Measurements from ENCODE around the gene EFR3B. TPM values are rescaled to one million over a fixed set of nuclear protein-coding genes. Genes with fewer than 3 reads are reported as not detected.

Gene EFR3B
- total RNA-seq, 1 experiment from 2014 or later, result 8.9 TPM

DNA sequence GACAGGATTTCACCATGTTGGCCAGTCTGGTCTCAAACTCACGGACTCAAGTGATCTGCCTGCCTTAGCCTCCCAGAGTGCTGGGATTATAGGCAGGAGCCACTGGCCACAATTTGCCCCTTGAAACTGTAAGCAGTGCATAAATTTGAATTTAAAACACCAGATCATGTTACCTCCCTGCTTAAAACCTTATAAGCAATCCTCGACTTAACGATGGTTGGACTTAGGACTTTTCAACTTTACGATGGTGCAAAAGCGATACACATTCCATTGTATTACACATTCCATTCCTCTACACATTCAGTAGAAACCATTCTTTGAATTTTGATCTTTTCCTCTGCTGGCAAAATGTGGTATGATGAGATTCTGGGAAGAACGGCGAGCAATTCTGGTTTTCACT is 23.2 kb upstream of the EFR3B start (continued):
- TF ChIP-seq, protein P1, sequence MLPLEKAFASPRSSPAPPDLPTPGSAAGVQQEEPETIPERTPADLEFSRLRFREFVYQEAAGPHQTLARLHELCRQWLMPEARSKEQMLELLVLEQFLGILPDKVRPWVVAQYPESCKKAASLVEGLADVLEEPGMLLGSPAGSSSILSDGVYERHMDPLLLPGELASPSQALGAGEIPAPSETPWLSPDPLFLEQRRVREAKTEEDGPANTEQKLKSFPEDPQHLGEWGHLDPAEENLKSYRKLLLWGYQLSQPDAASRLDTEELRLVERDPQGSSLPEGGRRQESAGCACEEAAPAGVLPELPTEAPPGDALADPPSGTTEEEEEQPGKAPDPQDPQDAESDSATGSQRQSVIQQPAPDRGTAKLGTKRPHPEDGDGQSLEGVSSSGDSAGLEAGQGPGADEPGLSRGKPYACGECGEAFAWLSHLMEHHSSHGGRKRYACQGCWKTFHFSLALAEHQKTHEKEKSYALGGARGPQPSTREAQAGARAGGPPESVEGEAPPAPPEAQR (CRISPR knock-in tag; IDR thresholded peaks at IDR 0.05), result no peak

DNA sequence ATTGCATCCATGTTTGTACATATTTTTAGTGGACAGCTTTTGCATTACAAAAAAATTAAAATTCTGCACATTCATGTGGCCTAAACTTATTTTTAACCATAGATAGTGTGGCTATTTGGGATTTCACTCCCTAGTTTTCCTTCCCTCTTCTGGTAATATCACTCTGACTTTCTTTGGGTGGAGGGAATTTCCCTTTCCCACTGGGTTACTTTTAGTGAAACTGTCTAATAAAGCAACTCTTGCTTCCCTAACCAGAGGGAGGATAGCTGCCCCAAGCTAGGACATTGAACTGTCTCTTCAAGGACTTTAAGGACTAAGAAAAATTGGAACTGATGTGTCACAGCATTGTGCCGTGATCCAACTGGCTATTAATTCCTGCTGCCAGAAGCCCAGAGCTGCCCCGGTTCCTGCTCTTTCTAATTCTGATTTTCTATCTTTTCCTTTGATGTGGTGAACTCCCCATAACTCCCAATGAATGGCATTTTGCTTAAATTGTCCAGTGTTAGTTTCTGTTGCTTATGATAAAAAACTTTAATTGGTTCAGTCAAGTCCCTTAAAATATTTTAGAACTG is 20.0 kb upstream of the EFR3B start:
- DNase-seq (ENCODE audit: low spot score), result no peak
- TF ChIP-seq KAT7 (CRISPR knock-in tag; IDR thresholded peaks at IDR 0.05; ENCODE audit: borderline replicate concordance) (no peak), SMAD3 (CRISPR knock-in tag; IDR thresholded peaks at IDR 0.05; ENCODE audit: borderline replicate concordance) (no peak), ZBTB21 (CRISPR knock-in tag; IDR thresholded peaks at IDR 0.05; ENCODE audit: borderline replicate concordance) (no peak), SP1 (CRISPR knock-in tag; conservative IDR thresholded peaks at IDR 0.05) (no peak), CREM (CRISPR knock-in tag; IDR thresholded peaks at IDR 0.05) (no peak), IRF2 (CRISPR knock-in tag; IDR thresholded peaks at IDR 0.05; ENCODE audit: borderline replicate concordance, low read depth) (no peak), ZNF121 (CRISPR knock-in tag; IDR thresholded peaks at IDR 0.05) (no peak), NFATC4 (CRISPR knock-in tag; IDR thresholded peaks at IDR 0.05) (no peak)
- TF ChIP-seq, protein P2, sequence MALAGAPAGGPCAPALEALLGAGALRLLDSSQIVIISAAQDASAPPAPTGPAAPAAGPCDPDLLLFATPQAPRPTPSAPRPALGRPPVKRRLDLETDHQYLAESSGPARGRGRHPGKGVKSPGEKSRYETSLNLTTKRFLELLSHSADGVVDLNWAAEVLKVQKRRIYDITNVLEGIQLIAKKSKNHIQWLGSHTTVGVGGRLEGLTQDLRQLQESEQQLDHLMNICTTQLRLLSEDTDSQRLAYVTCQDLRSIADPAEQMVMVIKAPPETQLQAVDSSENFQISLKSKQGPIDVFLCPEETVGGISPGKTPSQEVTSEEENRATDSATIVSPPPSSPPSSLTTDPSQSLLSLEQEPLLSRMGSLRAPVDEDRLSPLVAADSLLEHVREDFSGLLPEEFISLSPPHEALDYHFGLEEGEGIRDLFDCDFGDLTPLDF (CRISPR knock-in tag; IDR thresholded peaks at IDR 0.05), result no peak
- TF ChIP-seq, protein P3, sequence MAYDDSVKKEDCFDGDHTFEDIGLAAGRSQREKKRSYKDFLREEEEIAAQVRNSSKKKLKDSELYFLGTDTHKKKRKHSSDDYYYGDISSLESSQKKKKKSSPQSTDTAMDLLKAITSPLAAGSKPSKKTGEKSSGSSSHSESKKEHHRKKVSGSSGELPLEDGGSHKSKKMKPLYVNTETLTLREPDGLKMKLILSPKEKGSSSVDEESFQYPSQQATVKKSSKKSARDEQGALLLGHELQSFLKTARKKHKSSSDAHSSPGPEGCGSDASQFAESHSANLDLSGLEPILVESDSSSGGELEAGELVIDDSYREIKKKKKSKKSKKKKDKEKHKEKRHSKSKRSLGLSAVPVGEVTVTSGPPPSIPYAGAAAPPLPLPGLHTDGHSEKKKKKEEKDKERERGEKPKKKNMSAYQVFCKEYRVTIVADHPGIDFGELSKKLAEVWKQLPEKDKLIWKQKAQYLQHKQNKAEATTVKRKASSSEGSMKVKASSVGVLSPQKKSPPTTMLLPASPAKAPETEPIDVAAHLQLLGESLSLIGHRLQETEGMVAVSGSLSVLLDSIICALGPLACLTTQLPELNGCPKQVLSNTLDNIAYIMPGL (CRISPR knock-in tag; IDR thresholded peaks at IDR 0.05), result no peak
- TF ChIP-seq, protein P4, sequence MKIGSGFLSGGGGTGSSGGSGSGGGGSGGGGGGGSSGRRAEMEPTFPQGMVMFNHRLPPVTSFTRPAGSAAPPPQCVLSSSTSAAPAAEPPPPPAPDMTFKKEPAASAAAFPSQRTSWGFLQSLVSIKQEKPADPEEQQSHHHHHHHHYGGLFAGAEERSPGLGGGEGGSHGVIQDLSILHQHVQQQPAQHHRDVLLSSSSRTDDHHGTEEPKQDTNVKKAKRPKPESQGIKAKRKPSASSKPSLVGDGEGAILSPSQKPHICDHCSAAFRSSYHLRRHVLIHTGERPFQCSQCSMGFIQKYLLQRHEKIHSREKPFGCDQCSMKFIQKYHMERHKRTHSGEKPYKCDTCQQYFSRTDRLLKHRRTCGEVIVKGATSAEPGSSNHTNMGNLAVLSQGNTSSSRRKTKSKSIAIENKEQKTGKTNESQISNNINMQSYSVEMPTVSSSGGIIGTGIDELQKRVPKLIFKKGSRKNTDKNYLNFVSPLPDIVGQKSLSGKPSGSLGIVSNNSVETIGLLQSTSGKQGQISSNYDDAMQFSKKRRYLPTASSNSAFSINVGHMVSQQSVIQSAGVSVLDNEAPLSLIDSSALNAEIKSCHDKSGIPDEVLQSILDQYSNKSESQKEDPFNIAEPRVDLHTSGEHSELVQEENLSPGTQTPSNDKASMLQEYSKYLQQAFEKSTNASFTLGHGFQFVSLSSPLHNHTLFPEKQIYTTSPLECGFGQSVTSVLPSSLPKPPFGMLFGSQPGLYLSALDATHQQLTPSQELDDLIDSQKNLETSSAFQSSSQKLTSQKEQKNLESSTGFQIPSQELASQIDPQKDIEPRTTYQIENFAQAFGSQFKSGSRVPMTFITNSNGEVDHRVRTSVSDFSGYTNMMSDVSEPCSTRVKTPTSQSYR (CRISPR knock-in tag; IDR thresholded peaks at IDR 0.05), result no peak
- TF ChIP-seq, protein P5, sequence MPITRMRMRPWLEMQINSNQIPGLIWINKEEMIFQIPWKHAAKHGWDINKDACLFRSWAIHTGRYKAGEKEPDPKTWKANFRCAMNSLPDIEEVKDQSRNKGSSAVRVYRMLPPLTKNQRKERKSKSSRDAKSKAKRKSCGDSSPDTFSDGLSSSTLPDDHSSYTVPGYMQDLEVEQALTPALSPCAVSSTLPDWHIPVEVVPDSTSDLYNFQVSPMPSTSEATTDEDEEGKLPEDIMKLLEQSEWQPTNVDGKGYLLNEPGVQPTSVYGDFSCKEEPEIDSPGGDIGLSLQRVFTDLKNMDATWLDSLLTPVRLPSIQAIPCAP (CRISPR knock-in tag; IDR thresholded peaks at IDR 0.05), result no peak
- ChIA-PET CTCF (interaction anchor here (1.8 kb wide), 1 partner anchor 19 kb away, joined by 4 read pairs; no protein-coding TSS in a partner anchor), POLR2A (no interaction called here)
- no peak for ATAC-seq
- H3K27ac Mint-ChIP-seq, result no peak overlapping the region
- peaks cover 7% of the 10 kb centered on the region for H3K4me1 Mint-ChIP-seq
- no peaks in the 10 kb centered on the region for H3K36me3 Mint-ChIP-seq
- no peaks in the 10 kb centered on the region; the same call in 1 of the 2 replicates for H3K27me3 Mint-ChIP-seq (ENCODE audit: low read depth)
- H3K4me3 Mint-ChIP-seq, result no peak overlapping the region
- no peaks in the 10 kb centered on the region for H3K9me3 Mint-ChIP-seq

DNA sequence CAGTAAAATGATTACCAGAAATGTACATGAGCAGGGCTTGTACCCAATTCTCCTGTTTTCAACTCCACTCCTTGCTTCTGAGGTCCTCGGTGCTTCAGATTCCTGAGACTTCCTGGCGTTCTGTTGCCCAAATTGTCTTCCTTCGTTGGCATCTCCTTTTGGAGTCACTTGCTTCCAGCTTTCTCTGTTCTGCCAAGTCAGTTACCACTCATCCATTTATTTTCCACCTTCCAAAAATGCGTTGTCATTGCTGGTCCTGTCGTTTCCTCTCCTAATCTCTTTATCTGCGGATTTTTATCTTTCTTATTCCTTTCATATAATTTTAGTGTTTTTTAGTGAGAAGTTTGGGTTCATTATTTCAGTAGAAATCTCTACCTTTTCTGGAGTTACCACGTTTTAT is 18.5 kb upstream of the EFR3B start:
- ChIA-PET POLR2A (interaction anchor here (0.6 kb wide), 1 partner anchor 27 kb away, joined by 3 read pairs; no protein-coding TSS in a partner anchor), CTCF (interaction anchor here (1.8 kb wide), 1 partner anchor 18 kb away, joined by 4 read pairs; no protein-coding TSS in a partner anchor)
- H3K4me1 Mint-ChIP-seq, result peaks cover 5% of the 10 kb centered on the region; the same call in 1 of the 2 replicates
- H3K4me3 Mint-ChIP-seq, result no peak overlapping the region
- ATAC-seq (no peak), DNase-seq (ENCODE audit: low spot score) (no peak)
- no peaks in the 10 kb centered on the region for H3K9me3 Mint-ChIP-seq
- no peak overlapping the region for H3K27ac Mint-ChIP-seq
- no peaks in the 10 kb centered on the region for H3K36me3 Mint-ChIP-seq
- no peaks in the 10 kb centered on the region; the same call in 1 of the 2 replicates for H3K27me3 Mint-ChIP-seq (ENCODE audit: low read depth)
- TF ChIP-seq ELF4 (CRISPR knock-in tag; IDR thresholded peaks at IDR 0.05; ENCODE audit: low read depth) (no peak), JUN (CRISPR knock-in tag; IDR thresholded peaks at IDR 0.05) (no peak), OVOL2 (CRISPR knock-in tag; IDR thresholded peaks at IDR 0.05; ENCODE audit: borderline replicate concordance) (no peak), SMAD3 (CRISPR knock-in tag; IDR thresholded peaks at IDR 0.05; ENCODE audit: borderline replicate concordance) (no peak), GRHL2 (CRISPR knock-in tag; IDR thresholded peaks at IDR 0.05; ENCODE audit: insufficient replicate concordance, severe bottlenecking) (no peak)
- TF ChIP-seq, protein P6, sequence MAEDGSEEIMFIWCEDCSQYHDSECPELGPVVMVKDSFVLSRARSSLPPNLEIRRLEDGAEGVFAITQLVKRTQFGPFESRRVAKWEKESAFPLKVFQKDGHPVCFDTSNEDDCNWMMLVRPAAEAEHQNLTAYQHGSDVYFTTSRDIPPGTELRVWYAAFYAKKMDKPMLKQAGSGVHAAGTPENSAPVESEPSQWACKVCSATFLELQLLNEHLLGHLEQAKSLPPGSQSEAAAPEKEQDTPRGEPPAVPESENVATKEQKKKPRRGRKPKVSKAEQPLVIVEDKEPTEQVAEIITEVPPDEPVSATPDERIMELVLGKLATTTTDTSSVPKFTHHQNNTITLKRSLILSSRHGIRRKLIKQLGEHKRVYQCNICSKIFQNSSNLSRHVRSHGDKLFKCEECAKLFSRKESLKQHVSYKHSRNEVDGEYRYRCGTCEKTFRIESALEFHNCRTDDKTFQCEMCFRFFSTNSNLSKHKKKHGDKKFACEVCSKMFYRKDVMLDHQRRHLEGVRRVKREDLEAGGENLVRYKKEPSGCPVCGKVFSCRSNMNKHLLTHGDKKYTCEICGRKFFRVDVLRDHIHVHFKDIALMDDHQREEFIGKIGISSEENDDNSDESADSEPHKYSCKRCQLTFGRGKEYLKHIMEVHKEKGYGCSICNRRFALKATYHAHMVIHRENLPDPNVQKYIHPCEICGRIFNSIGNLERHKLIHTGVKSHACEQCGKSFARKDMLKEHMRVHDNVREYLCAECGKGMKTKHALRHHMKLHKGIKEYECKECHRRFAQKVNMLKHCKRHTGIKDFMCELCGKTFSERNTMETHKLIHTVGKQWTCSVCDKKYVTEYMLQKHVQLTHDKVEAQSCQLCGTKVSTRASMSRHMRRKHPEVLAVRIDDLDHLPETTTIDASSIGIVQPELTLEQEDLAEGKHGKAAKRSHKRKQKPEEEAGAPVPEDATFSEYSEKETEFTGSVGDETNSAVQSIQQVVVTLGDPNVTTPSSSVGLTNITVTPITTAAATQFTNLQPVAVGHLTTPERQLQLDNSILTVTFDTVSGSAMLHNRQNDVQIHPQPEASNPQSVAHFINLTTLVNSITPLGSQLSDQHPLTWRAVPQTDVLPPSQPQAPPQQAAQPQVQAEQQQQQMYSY (CRISPR knock-in tag; IDR thresholded peaks at IDR 0.05), result no peak
- TF ChIP-seq, protein P7, sequence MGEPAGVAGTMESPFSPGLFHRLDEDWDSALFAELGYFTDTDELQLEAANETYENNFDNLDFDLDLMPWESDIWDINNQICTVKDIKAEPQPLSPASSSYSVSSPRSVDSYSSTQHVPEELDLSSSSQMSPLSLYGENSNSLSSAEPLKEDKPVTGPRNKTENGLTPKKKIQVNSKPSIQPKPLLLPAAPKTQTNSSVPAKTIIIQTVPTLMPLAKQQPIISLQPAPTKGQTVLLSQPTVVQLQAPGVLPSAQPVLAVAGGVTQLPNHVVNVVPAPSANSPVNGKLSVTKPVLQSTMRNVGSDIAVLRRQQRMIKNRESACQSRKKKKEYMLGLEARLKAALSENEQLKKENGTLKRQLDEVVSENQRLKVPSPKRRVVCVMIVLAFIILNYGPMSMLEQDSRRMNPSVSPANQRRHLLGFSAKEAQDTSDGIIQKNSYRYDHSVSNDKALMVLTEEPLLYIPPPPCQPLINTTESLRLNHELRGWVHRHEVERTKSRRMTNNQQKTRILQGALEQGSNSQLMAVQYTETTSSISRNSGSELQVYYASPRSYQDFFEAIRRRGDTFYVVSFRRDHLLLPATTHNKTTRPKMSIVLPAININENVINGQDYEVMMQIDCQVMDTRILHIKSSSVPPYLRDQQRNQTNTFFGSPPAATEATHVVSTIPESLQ (CRISPR knock-in tag; IDR thresholded peaks at IDR 0.05), result no peak

Measured in WTC11 (cell line).